Measurements from ENCODE around the gene SPEG.
"Not testable (repeated sequence)": the region's sequence is repeated elsewhere in the genome, so short reads cannot be mapped to it uniquely, and the experiment has no call there.

The SPEG gene

GRCh38 chr2:219434718-219435525 lies at the start of gene SPEG:
Gene SPEG (plus strand): TSS chr2:219434843. CDS start chr2:219434978, 135 bp downstream.
- no peak for DNase-seq

- DNase-seq: no peak
Observed at GRCh38 chr2:219384859-219385258, 49.8 kb upstream of the SPEG start.

DNA sequence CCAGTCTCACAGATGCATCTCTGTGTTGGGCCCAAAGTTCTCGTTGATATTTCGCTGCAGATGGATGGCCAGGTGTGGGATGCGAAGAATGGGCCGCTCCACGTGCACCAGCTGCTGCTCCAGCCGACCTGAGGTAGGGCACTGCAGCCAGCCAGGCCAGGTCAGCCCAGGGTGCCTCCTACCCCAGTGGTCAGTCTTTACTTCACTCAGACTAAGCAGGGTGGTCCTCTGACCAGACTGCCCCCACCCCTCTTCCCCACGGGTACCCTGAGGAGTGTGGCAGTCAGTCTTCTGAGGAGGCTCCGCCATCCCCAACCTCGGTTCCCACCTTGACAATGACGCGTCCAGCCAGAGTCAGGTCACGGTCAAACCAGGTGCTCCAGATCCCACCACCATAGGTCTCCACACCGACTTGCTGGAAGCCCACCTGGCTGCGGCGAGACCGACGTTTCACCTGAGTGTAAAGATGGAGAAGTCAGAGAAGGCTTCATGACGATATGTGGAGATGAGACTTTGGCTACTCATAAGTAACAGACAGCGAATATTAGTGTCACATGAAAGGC lies 48.6 kb upstream of the SPEG start:
- DNase-seq: no peak

DNA sequence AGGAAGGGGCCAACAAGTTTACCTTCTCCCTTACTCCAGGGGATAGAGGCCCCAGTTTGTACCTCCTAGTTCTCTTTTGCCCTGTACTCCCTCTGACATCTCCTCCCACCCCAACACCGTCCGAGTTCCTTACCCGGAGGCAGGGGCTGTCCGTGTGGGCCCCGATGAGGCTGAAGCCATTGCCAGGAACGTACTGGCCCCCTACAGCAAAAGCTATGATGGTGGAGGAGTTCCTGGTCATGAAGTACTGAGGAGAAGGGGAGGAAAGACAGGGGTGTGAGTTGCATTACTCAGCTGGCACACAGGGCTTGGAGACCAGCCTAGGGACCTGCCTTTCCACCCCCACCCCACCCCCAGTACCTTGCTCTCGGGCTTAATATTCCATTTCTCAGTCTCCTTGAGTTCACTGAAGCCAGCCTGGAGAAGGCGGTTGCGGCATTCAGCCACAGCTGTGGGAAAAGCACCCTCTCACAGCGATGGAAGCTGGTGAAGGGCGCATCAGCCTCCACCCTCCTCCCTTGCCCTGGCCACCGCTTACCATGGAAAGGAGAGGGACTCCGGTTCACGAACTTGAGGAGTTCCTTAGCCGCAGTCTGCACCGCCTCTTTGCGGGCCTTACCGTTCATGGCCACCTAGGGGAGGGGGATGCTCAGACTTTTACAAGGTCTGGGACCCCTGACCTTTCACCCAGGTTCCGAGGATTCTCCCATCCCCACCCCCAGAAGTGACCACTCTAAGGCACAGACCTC lies 47.9 kb upstream of the SPEG start:
- DNase-seq: no peak

DNA sequence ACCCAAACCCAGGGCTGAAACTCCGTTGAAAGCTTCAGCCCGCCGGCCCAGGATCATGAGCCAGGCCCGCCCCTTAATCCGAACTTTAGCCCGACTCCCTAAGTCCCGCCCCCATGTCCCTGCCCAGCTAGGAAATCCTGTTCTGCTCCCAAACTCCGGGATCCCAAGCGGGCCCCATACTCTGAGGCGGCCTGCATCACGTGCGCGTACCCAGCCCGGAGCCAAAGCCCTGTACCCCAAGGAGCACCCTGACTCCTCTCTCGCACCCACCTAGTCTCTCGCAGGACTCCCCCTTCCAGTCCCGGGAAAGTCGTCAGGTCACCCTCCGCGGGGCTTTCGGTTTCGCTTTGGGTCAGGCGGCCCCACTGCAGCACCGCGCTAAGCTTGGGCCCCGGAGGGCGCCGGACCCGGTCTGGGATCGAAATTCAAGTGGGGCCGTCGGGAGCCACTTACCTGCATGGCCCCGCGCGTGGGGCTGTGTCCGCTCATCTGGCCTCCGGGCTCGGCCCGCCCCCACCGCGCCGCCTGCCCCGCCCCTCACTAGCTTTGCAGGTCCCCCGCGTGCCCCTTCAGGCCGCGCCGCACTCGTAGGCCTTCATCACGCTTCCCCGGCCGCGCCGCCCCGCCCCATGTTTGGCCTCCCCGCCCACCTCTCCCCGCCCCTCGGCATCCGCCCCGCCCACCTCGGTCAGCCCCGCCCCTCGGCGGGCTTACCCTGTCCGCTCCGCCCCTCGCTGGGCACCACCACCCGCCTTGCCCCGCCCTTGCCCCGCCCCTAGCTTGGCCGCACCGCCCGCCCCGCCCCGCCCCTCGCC lies 47.1 kb upstream of the SPEG start, which contains the start of gene DNPEP:
Gene DNPEP (minus strand): TSS at position 607 of the 815 bp plus-strand sequence. CDS start 118 bp downstream, at position 489.
- DNase-seq: peak; percentile 90

DNA sequence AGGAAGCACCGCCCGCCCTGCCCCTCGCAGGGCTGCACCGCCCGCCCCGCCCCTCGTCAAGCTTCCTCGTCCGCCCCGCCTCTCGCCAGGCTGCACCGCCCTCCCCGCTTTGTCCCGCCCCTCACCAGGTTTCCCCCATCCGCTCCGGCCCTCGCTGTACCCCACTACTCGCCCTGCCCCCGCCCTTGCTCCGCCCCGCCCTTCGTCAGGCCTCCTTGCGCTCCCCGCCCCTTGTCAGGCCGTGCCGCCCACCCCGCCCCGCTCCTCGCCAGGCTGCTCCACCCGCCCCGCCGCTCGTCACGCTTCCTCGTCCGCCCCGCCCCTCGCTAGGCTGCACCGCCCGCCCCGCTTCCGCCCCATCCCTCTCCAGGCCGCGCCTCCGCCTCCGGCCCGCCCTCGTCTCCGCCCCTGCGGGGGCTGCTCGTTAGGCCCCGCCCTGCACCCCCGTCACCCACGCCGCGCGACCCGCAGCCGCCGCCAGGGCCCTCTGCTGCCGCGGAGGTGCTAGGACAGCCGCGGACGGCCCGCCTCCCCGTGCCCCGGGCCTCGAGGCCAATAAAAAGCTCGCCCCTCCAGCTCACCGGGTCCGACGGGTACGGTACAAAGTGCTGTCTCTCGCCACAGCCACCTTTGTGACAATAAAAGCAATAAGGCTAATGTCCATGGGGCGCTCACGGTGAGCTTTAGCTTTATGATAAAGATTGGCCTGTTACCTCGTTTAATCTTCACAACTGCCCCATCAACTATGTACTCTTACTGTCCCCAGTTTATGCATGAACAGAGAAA lies 46.3 kb upstream of the SPEG start:
- DNase-seq: peak; percentile 95

DNA sequence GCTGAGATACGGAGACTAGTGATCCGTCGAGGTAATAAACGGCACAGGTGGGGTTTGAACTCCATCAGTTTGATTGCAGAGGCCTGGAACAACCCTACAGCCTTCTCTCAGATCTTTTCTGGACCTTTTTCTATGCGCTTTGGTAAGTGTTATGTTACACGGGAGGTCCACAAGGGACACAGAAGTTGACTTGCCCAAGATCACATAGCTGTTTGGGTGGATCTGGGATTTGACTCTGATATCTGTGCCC lies 45.8 kb upstream of the SPEG start:
- DNase-seq: no peak

DNA sequence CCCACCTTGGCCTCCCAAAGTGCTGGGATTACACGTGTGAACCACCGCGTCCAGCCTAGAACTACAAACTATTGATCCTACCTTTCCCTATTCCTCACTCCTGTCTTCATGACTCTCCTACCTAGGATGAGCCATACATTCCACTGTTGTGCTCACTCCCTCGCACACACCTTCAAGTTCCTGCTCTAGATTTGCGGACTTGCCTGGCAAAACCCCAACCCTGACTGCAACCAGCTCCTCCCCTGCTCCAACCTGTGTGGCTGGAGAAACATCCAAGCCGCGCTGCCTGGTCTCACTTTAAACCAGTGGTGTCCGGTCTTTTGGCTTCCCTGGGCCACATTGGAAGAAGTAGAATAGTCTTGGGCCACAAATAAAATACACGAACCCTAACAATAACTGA lies 41.9 kb upstream of the SPEG start:
- no peak for DNase-seq

DNA sequence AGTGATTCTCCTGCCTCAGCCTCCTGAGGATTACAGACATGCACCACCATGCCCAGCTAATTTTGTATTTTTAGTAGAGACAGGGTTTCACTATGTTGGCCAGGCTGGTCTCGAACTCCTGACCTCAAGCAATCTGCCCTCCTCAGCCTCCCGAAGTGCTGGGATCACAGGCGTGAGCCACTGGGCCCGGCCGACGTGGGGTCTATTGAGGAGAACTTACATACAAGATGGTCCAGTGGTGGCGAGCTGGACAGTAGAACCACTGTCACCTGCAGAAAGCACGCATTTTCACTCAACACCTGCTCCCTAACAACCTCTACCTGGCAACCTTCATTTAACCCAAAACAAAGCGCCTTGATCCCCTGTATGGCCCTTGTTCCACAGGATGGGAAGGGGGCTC lies 39.6 kb upstream of the SPEG start:
- DNase-seq: not testable (repeated sequence)

GRCh38 chr2:219395609-219396008 lies 39.0 kb upstream of the SPEG start:
- DNase-seq: no peak

- DNase-seq: no peak
Observed at GRCh38 chr2:219396863-219397457, 37.7 kb upstream of the SPEG start.

GRCh38 chr2:219398721-219399363 lies 35.8 kb upstream of the SPEG start:
- no peak for DNase-seq

- no peak for DNase-seq
Observed at GRCh38 chr2:219399716-219400478, 34.7 kb upstream of the SPEG start.

DNA sequence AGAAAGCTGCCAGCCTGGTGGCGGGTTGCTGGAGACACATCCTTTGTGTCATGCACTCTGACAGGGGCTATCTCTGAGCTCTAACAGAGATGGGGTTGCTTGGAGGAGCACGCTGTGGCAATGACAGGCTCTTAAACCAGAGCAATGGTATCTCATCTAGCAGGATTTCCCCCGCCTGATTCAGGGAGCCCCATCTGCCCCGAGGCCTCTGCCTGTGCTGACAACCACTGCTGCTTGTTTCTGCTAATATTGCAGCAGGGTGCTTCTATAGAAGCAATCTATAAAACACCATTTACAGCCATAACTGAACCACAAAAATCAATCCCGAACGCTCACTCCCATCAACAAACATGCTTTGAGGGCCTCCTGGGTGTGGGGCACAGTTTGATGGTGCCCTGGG lies 34.1 kb upstream of the SPEG start:
- no peak for DNase-seq

DNA sequence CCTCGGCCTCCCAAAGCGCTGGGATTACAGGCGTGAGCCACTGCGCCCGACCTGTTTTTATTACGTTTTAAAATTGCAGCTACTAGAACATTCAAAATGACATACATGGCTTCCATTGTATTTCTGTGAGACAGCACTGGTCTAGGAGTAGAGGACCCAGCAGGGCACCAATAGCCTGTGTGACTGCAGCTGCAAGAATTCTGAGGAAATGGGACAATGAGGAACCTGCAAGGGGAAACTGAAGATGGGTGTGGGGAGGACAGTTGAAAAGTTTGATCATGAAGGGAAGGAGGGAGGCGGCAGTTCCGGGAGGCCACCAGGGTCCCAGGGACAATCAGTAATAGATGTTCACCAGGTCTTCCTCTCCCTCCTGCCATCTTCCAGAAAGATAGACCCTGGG lies 33.0 kb upstream of the SPEG start:
- no peak for DNase-seq

DNA sequence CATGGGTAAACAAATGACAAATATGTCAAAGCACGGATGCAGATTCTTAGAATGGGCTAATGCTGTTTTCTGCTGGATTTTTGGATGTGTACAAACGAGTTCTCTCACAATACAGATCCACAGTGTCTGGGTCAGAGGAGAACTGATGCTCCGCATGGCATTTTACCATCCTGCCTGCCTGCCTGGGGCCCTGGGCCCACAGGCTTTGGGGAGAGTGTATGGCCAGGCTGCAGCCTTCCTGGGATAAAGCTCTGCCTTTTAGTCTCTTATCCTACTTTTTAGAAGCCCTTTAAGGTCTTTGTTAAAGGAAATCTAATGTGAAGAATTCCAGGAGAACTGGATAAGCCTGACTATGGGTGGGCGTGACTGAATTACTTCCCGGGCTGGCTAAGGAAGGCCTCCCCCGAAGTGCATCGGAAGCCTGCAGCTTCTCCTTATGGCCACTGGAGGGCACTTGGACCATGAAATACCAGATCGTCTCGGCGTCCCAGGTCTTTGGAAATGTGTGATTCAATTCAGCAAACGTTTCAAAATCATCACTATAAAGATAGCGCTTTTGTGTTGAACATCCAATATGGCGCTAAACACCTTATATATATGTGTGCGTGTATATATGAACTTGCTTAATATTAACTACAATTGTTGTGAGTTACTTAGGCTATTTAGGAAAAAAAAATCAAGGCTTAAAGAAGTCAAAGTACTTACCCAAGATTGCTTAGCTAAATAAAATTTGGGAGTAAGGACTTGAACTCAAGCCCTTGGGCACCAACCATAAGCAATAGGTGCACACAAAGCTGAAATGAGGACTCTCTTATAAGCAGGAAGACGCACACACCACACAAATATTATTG lies 31.8 kb upstream of the SPEG start:
- peak; percentile 90 for DNase-seq

DNA sequence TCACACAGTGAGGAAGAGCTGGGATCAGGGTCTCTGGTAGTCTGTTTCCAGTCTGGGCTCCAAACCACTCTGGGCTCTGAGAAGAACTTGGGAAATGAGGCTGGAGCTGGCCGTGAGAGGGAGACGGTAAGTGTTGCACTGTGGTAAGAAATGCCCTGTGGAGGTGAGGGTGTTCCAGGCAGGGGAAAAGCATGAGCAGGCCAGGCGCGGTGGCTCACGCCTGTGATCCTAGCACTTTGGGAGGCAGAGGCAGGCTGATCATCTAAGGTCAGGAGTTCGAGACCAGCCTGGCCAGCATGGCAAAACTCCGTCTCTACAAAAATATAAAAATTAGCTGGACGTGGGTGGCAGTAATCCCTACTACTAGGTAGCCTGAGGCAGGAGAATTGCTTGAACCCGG lies 30.8 kb upstream of the SPEG start:
- DNase-seq: no peak

- DNase-seq: no peak
Observed at GRCh38 chr2:219404291-219404910, 30.2 kb upstream of the SPEG start.

- no peak for DNase-seq
Observed at GRCh38 chr2:219404954-219405353, 29.7 kb upstream of the SPEG start.

All from fibroblast of upper back skin (primary cell).